DMS 273 treated with DMSO at 0.1 percent for 48 hours (cell line): ENCODE results near the gene SSBP4.
A peak's percentile ranks its signal among the peaks of the same experiment; 100 is the strongest.
"Not testable (repeated sequence)": the region's sequence is repeated elsewhere in the genome, so short reads cannot be mapped to it uniquely, and the experiment has no call there.

Experiments used
- DNase-seq: peaks from one replicate; lab custom pipeline; 2025; lab: John Stamatoyannopoulos, UW

SSBP4 gene

GRCh38 chr19:18419195-18419698, at the start of gene SSBP4:
TSS of gene SSBP4 (plus strand) at chr19:18419398. CDS start at chr19:18419649, 251 bp downstream.
- DNase-seq: no peak

DNA sequence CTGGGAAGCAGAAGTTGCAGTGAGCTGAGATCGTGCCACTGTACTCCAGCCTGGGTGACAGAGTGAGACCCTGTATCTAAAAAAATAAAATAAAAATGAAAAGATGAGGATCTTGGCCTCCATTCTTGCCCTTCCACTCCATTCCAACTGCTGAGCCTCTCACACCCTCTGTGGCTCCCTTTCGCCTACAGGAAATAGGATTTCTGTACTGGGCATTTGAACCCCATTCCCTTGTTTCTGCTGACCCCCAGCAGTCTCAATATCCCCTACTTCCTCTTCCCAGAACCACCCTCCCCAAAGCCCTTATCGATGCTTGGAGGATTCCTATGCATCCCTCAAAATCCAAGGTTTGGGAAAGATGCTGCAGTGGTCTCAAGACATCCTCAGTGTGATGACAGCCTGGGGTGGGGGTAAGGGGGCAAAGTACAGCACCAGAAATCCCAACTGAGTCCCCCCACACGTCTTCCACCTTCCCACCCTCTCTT, 45.7 kb upstream of the SSBP4 start:
- DNase-seq: no peak

DNA sequence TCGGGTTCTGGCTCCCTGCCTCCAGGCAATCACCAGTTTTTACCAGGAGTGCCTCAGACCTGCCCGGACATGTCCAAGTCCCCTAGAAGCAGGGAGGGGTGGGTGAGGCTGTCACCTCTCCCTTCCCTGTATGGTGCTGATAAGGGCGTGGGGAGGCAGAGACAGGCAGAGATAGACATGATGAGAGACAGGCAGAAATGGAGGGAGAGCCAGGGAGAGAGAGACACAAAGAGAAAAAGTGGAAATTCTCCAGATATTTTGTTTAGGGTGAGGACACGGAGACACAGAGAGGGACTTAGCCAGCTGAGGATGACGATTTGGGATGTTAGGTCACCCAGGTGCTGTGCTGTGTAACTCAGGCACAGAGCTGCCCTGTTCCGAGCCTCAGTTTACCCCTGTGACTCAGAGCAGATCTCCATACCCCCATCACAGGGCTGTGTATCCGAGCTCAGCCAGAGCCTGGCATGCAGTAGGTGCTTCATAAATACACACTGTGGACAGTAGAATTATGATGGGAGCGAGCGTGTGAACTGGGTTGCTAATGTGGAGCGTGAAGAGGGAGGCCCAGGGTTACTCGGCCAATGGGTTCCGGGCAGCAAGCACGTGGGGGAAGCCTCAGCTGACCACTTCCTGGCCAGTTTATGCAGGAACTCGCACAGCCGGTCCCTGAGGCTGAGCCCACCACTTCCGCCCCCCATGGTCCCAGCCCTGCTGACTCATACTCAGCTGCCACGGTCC, 45.1 kb upstream of the SSBP4 start:
- DNase-seq: no peak

DNA sequence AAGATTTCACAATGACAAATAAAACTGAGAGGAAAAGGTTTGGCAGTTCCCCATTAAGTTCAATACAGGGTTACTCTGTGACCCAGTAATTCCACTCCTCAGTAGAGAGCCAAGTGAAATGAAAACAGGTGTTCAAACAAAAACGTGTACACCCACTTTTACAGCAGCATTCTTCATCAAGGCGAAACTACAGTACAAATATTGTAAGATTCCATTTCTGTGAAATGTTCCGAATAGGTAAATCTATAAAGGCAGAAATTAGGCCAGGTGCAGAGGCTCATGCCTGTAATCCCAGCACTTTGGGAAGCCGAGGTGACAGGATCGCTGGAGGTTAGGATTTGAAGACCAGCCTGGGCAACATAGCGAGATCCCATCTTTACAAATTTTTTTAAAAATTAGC, 42.2 kb upstream of the SSBP4 start:
- no peak for DNase-seq

GRCh38 chr19:18379803-18380747, 39.1 kb upstream of the SSBP4 start:
- DNase-seq: no peak

DNA sequence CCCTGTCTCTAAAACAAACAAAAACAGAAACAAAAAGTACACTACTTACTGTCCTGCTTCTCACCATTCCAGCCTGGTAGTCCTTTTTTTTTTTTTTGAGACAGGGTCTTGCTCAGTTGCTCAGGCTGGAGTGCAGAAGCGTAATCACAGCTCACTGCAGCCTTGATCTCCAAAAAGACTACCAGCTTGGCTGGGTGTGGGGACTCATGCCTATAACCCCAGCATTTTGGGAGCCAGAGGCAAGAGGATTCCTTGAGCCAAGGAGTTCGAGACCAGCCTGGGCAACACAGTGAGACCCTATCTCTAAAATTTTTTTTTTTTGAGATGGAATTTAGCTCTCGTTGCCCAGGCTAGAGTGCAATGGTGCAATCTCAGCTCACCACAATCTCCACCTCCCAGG, 38.4 kb upstream of the SSBP4 start:
- DNase-seq: no peak

DNA sequence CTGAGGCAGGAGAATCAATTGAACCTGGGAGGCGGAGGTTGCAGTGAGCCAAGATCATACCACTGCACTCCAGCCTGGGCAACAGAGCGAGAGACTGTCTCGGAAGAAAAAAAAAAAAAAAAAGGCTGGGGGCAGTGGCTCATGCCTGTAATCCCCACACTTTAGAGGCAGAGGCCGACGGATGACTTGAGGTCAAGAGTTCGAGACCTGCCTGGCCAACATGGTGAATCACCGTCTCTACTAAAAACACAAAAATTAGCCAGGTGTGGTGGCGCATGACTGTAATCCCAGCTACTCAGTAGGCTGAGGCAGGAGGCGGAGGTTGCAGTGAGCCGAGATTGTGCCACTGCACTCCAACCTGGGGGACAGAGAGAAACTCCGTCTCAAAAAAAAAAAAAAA, 35.6 kb upstream of the SSBP4 start:
- not testable (repeated sequence) for DNase-seq

DNA sequence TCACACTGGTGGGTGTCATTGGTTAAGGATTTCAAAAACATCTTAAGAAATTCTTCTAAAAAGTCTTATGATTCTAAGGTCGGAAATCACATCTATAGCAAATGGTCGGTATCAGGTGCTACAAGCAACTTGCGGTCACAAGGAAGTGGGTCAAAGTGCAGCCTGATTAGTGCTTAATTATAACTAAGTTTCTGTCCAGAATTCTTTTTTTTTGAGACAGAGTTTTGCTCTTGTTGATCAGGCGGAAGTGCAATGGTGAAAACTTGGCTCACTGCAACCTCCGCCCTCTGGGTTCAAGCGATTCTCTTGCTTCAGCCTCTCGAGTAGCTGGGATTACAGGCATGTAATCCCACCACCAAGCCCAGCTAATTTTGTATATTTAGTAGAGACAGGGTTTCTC, 34.4 kb upstream of the SSBP4 start:
- DNase-seq: no peak

DNA sequence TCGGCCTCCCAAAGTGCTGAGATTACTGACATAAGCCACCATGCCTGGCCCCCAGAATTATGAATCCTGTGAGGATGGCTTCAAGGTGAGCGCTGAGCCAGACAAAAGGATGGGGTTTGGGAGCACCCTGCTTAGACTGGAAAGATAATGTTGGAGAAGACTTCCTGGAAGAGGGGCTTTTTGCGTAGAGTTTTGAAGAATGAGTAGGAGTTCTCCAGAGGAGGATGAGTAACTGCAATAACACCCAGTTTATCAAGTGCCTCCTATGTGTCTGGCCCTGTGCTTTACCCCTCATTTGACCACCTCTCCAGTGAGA, 33.9 kb upstream of the SSBP4 start:
- DNase-seq: no peak

GRCh38 chr19:18385675-18386542, 33.3 kb upstream of the SSBP4 start, which contains the start of gene GDF15:
TSS of gene GDF15 (plus strand) at chr19:18386158. CDS start at chr19:18386190, 32 bp downstream.
- no peak for DNase-seq

GRCh38 chr19:18386543-18387271, 32.5 kb upstream of the SSBP4 start:
- DNase-seq: no peak

- no peak for DNase-seq
Observed at GRCh38 chr19:18388100-18388959, 30.9 kb upstream of the SSBP4 start.

- no peak for DNase-seq
Observed at GRCh38 chr19:18388960-18389725, 30.1 kb upstream of the SSBP4 start.

- no peak for DNase-seq
Observed at GRCh38 chr19:18389726-18390064, 29.5 kb upstream of the SSBP4 start.

GRCh38 chr19:18390065-18390907, 28.9 kb upstream of the SSBP4 start:
- DNase-seq: peak; percentile 78

DNA sequence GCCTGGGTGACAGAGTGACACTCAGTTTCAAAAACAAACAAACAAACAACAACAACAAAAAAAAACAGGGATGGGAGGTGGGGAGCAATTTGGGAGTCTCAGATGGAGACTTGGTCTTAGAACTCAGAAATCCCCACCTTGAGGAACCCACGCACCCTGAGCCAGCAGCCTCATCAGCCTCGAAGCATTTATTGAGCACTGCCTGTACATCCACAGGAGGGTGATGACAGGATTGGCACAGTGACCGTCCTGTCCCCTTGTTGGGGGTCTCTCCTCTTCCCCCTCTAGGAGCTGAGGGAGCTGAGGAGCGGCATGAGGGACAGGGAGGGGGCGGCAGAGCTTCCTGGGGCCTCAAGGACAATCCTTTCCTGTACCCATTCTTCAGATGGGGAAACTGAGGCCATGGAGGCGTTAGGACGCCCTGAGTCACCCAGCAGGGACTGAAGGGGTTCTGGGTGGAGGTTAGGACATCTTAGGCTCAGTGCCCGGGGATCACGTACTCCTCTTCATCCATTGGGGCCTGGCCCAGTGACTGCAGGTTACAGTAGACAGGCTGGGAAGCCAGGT, 27.6 kb upstream of the SSBP4 start:
- DNase-seq: no peak

- DNase-seq: no peak
Observed at GRCh38 chr19:18392417-18392816, 26.8 kb upstream of the SSBP4 start.

- no peak for DNase-seq
Observed at GRCh38 chr19:18392926-18393325, 26.3 kb upstream of the SSBP4 start.
